RWPE2 (cell line): Measurements from ENCODE around the gene EDARADD.

Experiments used
- ATAC-seq: fragments of 200-7000 bp; cut with Tn5 transposase; 3 replicates; pipeline ENCODE4 v1.9.1; 2021; ENCODE audit warnings: low read depth
- DNase-seq: peaks from one replicate; pipeline ENCODE4 v3.0.0-alpha.2; 2020; ENCODE audit warnings: low spot score
- H3K27ac ChIP-seq: fragments of 450-650 bp; 2 replicates; pipeline ENCODE4 v1.5.1; 2017; ENCODE audit warnings: mild to moderate bottlenecking; ENCODE audit not compliant: poor library complexity, severe bottlenecking
- H3K27me3 ChIP-seq: fragments of 250-450 bp; sonication (Bioruptor Pico); 2 replicates; pipeline ENCODE4 v1.5.1; 2021; ENCODE audit warnings: mild to moderate bottlenecking, moderate library complexity; ENCODE audit not compliant: insufficient read depth, poor library complexity, severe bottlenecking
- H3K36me3 ChIP-seq: fragments of 250-450 bp; sonication (Bioruptor Pico); 2 replicates; pipeline ENCODE4 v1.5.1; 2020; ENCODE audit warnings: low read depth, mild to moderate bottlenecking, moderate library complexity
- H3K4me1 ChIP-seq: fragments of 250-450 bp; sonication (Bioruptor Pico); 2 replicates; pipeline ENCODE4 v1.5.1; 2021; ENCODE audit warnings: mild to moderate bottlenecking, moderate library complexity; ENCODE audit not compliant: insufficient read depth, poor library complexity, severe bottlenecking
- H3K4me3 ChIP-seq: fragments of 250-450 bp; sonication (Bioruptor Pico); 2 replicates; pipeline ENCODE4 v1.5.1; 2021; ENCODE audit warnings: mild to moderate bottlenecking, moderate library complexity; ENCODE audit not compliant: severe bottlenecking
- H3K9me3 ChIP-seq: fragments of 250-450 bp; sonication (Bioruptor Pico); 2 replicates; pipeline ENCODE4 v1.5.1; 2021; ENCODE audit warnings: mild to moderate bottlenecking, moderate library complexity; ENCODE audit not compliant: severe bottlenecking
- CTCF ChIP-seq: fragments of 450-650 bp; IDR thresholded peaks from one replicate; pipeline ENCODE4 v1.5.1; 2017; ENCODE audit warnings: mild to moderate bottlenecking, moderate library complexity; ENCODE audit not compliant: poor library complexity, severe bottlenecking

The EDARADD gene

GRCh38 chr1:236450779-236451178, 56.7 kb downstream of the EDARADD start:
- no peaks in the 10 kb centered on the region for H3K4me1 ChIP-seq
- no peak for ATAC-seq
- H3K27ac ChIP-seq, result no peak overlapping the region
- no peak overlapping the region for H3K4me3 ChIP-seq
- no peaks in the 10 kb centered on the region for H3K36me3 ChIP-seq
- no peak for DNase-seq
- no peaks in the 10 kb centered on the region for H3K27me3 ChIP-seq
- H3K9me3 ChIP-seq, result no peaks in the 10 kb centered on the region
- TF ChIP-seq CTCF, result no peak

- ATAC-seq, result no peak
- H3K4me3 ChIP-seq, result no peak overlapping the region
- no peak for TF ChIP-seq CTCF
- H3K36me3 ChIP-seq, result no peaks in the 10 kb centered on the region
- no peaks in the 10 kb centered on the region for H3K4me1 ChIP-seq
- DNase-seq, result no peak
- no peaks in the 10 kb centered on the region for H3K27me3 ChIP-seq
- H3K27ac ChIP-seq, result no peak overlapping the region
- no peaks in the 10 kb centered on the region for H3K9me3 ChIP-seq
Observed at GRCh38 chr1:236451796-236452373, 57.8 kb downstream of the EDARADD start.

GRCh38 chr1:236455243-236455642, 61.2 kb downstream of the EDARADD start:
- H3K36me3 ChIP-seq, result no peaks in the 10 kb centered on the region
- TF ChIP-seq CTCF, result no peak
- no peaks in the 10 kb centered on the region for H3K9me3 ChIP-seq
- H3K27me3 ChIP-seq, result no peaks in the 10 kb centered on the region
- DNase-seq (no peak), ATAC-seq (no peak)
- no peaks in the 10 kb centered on the region for H3K4me1 ChIP-seq
- H3K27ac ChIP-seq, result no peak overlapping the region
- no peak overlapping the region for H3K4me3 ChIP-seq

GRCh38 chr1:236457775-236458174, 63.7 kb downstream of the EDARADD start:
- ATAC-seq, result no peak
- Histone ChIP-seq H3K27ac (no peak overlapping the region), H3K4me3 (no peak overlapping the region), H3K4me1 (no peaks in the 10 kb centered on the region), H3K27me3 (no peaks in the 10 kb centered on the region), H3K36me3 (no peaks in the 10 kb centered on the region), H3K9me3 (no peaks in the 10 kb centered on the region)
- no peak for TF ChIP-seq CTCF
- no peak for DNase-seq

GRCh38 chr1:236458996-236459395, 64.9 kb downstream of the EDARADD start:
- Histone ChIP-seq H3K27ac (no peak overlapping the region), H3K27me3 (no peaks in the 10 kb centered on the region), H3K9me3 (no peaks in the 10 kb centered on the region), H3K4me3 (no peak overlapping the region), H3K36me3 (no peaks in the 10 kb centered on the region), H3K4me1 (no peaks in the 10 kb centered on the region)
- TF ChIP-seq CTCF, result no peak
- ATAC-seq, result no peak
- no peak for DNase-seq
